ACC112 (cell line): ENCODE results near the gene DHX57.

Experiments used
- H2AFZ ChIP-seq: fragments of 200-600 bp; sonication (generic); one replicate; pipeline ENCODE4 v1.6.0; 2017; ENCODE audit warnings: antibody characterized with exemption, low read length; ENCODE audit not compliant: unreplicated experiment
- H3K27ac ChIP-seq: fragments of 200-600 bp; sonication (generic); 2 replicates; pipeline ENCODE4 v1.5.1; 2014; ENCODE audit warnings: low read depth, mild to moderate bottlenecking, antibody characterized with exemption, low read length, moderate library complexity
- H3K27me3 ChIP-seq: fragments of 200-600 bp; sonication (generic); 2 replicates; pipeline ENCODE4 v1.6.1; 2014; ENCODE audit warnings: mild to moderate bottlenecking, antibody characterized with exemption, low read length, moderate library complexity, mixed read lengths; ENCODE audit not compliant: insufficient read depth
- H3K36me3 ChIP-seq: fragments of 200-600 bp; sonication (generic); 2 replicates; pipeline ENCODE4 v1.6.1; 2016; ENCODE audit warnings: mild to moderate bottlenecking, antibody characterized with exemption, low read length, moderate library complexity, mixed read lengths; ENCODE audit not compliant: insufficient read depth
- H3K4me1 ChIP-seq: fragments of 200-600 bp; sonication (generic); one replicate; pipeline ENCODE4 v1.6.1; 2016; ENCODE audit warnings: low read length, mixed read lengths; ENCODE audit not compliant: insufficient read depth, unreplicated experiment, control insufficient read depth
- H3K4me3 ChIP-seq: fragments of 200-600 bp; sonication (generic); 2 replicates; pipeline ENCODE4 v1.5.1; 2014; ENCODE audit warnings: mild to moderate bottlenecking, low read depth, low read length
- H3K79me2 ChIP-seq: fragments of 200-600 bp; sonication (generic); one replicate; pipeline ENCODE4 v1.6.0; 2016; ENCODE audit warnings: low read length; ENCODE audit not compliant: control insufficient read depth, unreplicated experiment, insufficient read depth

DHX57 gene

GRCh38 chr2:38875576-38876367 lies at the start of gene DHX57, which contains the start of gene MORN2:
Gene DHX57, minus strand, starts transcription at chr2:38875934. Its CDS starts 7,529 bp downstream, at chr2:38868405.
Gene MORN2, plus strand, starts transcription at chr2:38875976.
- no peaks in the 10 kb centered on the region for H3K27me3 ChIP-seq
- H3K4me3 ChIP-seq = peak within 1 kb of the TSS; percentile 89
- H2AFZ ChIP-seq = peak within 1 kb of the TSS; percentile 88
- peaks cover 12% of the 10 kb centered on the region for H3K36me3 ChIP-seq
- H3K79me2 ChIP-seq = peaks cover 22% of the 10 kb centered on the region
- peak within 1 kb of the TSS; percentile 36; the same call in 1 of the 2 replicates for H3K27ac ChIP-seq
- H3K4me1 ChIP-seq = peaks cover 10% of the 10 kb centered on the region

- no peak overlapping the region for H3K4me3 ChIP-seq
- no peaks in the 10 kb centered on the region for H3K36me3 ChIP-seq
- no peak overlapping the region for H2AFZ ChIP-seq
- no peaks in the 10 kb centered on the region for H3K4me1 ChIP-seq
- no peaks in the 10 kb centered on the region for H3K79me2 ChIP-seq
- H3K27me3 ChIP-seq = 0 out of 2 replicates have a peak, but pooled peaks cover 3% of the 10 kb centered on the region
- no peak overlapping the region for H3K27ac ChIP-seq
Observed at GRCh38 chr2:38922902-38923301, 47.2 kb upstream of the DHX57 start.

GRCh38 chr2:38922389-38922788 lies 46.7 kb upstream of the DHX57 start:
- H2AFZ ChIP-seq = no peak overlapping the region
- no peaks in the 10 kb centered on the region for H3K79me2 ChIP-seq
- H3K4me1 ChIP-seq = no peaks in the 10 kb centered on the region
- H3K4me3 ChIP-seq = no peak overlapping the region
- H3K27ac ChIP-seq = no peak overlapping the region
- H3K36me3 ChIP-seq = no peaks in the 10 kb centered on the region
- 0 out of 2 replicates have a peak, but pooled peaks cover 3% of the 10 kb centered on the region for H3K27me3 ChIP-seq

- Histone ChIP-seq H3K4me3 (no peak overlapping the region), H2AFZ (no peak overlapping the region), H3K79me2 (no peaks in the 10 kb centered on the region), H3K36me3 (no peaks in the 10 kb centered on the region), H3K27me3 (no peaks in the 10 kb centered on the region), H3K4me1 (no peaks in the 10 kb centered on the region), H3K27ac (no peak overlapping the region)
Observed at GRCh38 chr2:38912619-38913018, 36.9 kb upstream of the DHX57 start.

GRCh38 chr2:38911191-38911590 lies 35.5 kb upstream of the DHX57 start:
- H2AFZ ChIP-seq = no peak overlapping the region
- no peaks in the 10 kb centered on the region for H3K27me3 ChIP-seq
- H3K79me2 ChIP-seq = no peaks in the 10 kb centered on the region
- H3K36me3 ChIP-seq = no peaks in the 10 kb centered on the region
- no peak overlapping the region for H3K27ac ChIP-seq
- no peaks in the 10 kb centered on the region for H3K4me1 ChIP-seq
- no peak overlapping the region for H3K4me3 ChIP-seq

- Histone ChIP-seq H3K4me3 (no peak overlapping the region), H3K27me3 (no peaks in the 10 kb centered on the region), H3K4me1 (no peaks in the 10 kb centered on the region), H3K79me2 (no peaks in the 10 kb centered on the region), H2AFZ (no peak overlapping the region), H3K27ac (no peak overlapping the region), H3K36me3 (no peaks in the 10 kb centered on the region)
Observed at GRCh38 chr2:38909872-38910271, 34.1 kb upstream of the DHX57 start.

- Histone ChIP-seq H3K4me1 (no peaks in the 10 kb centered on the region), H3K27ac (no peak overlapping the region), H3K27me3 (no peaks in the 10 kb centered on the region), H3K4me3 (no peak overlapping the region), H3K79me2 (no peaks in the 10 kb centered on the region), H2AFZ (no peak overlapping the region), H3K36me3 (no peaks in the 10 kb centered on the region)
Observed at GRCh38 chr2:38907743-38908562, 32.2 kb upstream of the DHX57 start.

GRCh38 chr2:38907242-38907641 lies 31.5 kb upstream of the DHX57 start:
- Histone ChIP-seq H3K27me3 (no peaks in the 10 kb centered on the region), H3K27ac (no peak overlapping the region), H3K4me1 (no peaks in the 10 kb centered on the region), H2AFZ (no peak overlapping the region), H3K79me2 (no peaks in the 10 kb centered on the region), H3K4me3 (no peak overlapping the region), H3K36me3 (no peaks in the 10 kb centered on the region)

GRCh38 chr2:38905251-38905650 lies 29.5 kb upstream of the DHX57 start:
- Histone ChIP-seq H3K27me3 (no peaks in the 10 kb centered on the region), H3K36me3 (no peaks in the 10 kb centered on the region), H3K27ac (no peak overlapping the region), H3K79me2 (no peaks in the 10 kb centered on the region), H3K4me3 (no peak overlapping the region), H3K4me1 (no peaks in the 10 kb centered on the region), H2AFZ (no peak overlapping the region)

GRCh38 chr2:38900726-38901125 lies 25.0 kb upstream of the DHX57 start:
- Histone ChIP-seq H2AFZ (no peak overlapping the region), H3K79me2 (no peaks in the 10 kb centered on the region), H3K4me1 (no peaks in the 10 kb centered on the region), H3K4me3 (no peak overlapping the region), H3K36me3 (no peaks in the 10 kb centered on the region), H3K27ac (no peak overlapping the region), H3K27me3 (no peaks in the 10 kb centered on the region)
